Testis (tissue), 5 donors: Measurements from ENCODE around the gene EPRS1. TPM values are rescaled to one million over a fixed set of nuclear protein-coding genes. Genes with fewer than 3 reads are reported as not detected.

Experiments used
- DNase-seq: peaks from one replicate; pipeline ENCODE4 v3.0.0-alpha.2; 2019
- H3K27ac ChIP-seq, 2 donors: fragments of 200-600 bp; sonication (generic); one replicate each; pipeline ENCODE4 v1.5.1; 2019
- H3K27me3 ChIP-seq: fragments of 200-600 bp; sonication (generic); one replicate; pipeline ENCODE4 v1.5.1; 2019
- H3K36me3 ChIP-seq: fragments of 200-600 bp; sonication (generic); one replicate; pipeline ENCODE4 v1.5.1; 2017; ENCODE audit warnings: low read depth; ENCODE audit errors: missing control alignments
- H3K4me1 ChIP-seq: fragments of 200-600 bp; sonication (generic); one replicate; pipeline ENCODE4 v1.5.1; 2019
- H3K4me3 ChIP-seq, 2 donors: fragments of 200-600 bp; sonication (generic); one replicate each; pipeline ENCODE4 v1.5.1; 2017 to 2019
- H3K9me3 ChIP-seq: fragments of 200-600 bp; sonication (generic); one replicate; pipeline ENCODE4 v1.5.1; 2017
- CTCF ChIP-seq, 3 experiments: fragments of 450-650 bp in 2 of 3; fragments of 200-600 bp in 1 of 3; sonication (generic) in 1 of 3; IDR thresholded peaks; one replicate each; pipeline ENCODE4 v1.5.1; 2016 to 2019; ENCODE audit warnings: antibody characterized with exemption in 3 of 3, mild to moderate bottlenecking in 2 of 3, moderate library complexity in 1 of 3
- POLR2A ChIP-seq: fragments of 450-650 bp; IDR thresholded peaks from one replicate; pipeline ENCODE4 v1.6.1; 2017; ENCODE audit warnings: antibody characterized with exemption, mild to moderate bottlenecking, moderate library complexity
- WGBS, 2 donors: methylation state at CpG; one replicate each; pipeline ENCODE4 v1.1.5; 2018; 5-methylcytosine and 5-hydroxymethylcytosine counted together
- intact Hi-C: fragments of 100-400 bp; cut with DNase I; formaldehyde crosslinking; loops from one replicate; pipeline ENCODE4 v1.15.1; 2023; ENCODE audit warnings: low total_unique reads
- long read RNA-seq, 2 donors: transcript quantifications; one replicate each; lab custom pipeline, GENCODE V29; 2026
- polyA plus RNA-seq: library from polyadenylated mRNA; stranded (reverse); fragments of 350-450 nt; fragmentation: Illumina TruSeq; extraction: RNeasy Lipid Tissue Mini Kit (QIAGEN cat#74804); gene quantifications from one replicate; pipeline ENCODE4 v1.2.3, GENCODE V29; 2014; ENCODE audit warnings: low read depth, low replicate concordance; ENCODE audit not compliant: insufficient read depth
- total RNA-seq, 2 donors: library from RNA; depleted of rRNA; stranded (reverse); fragments of >200 nt; gene quantifications; one replicate each; pipeline ENCODE4 v1.2.3, GENCODE V29; 2016

The EPRS1 gene
- 10 to 100 TPM; 25.4 to 38.4 TPM for total RNA-seq
- 43.3 TPM for polyA plus RNA-seq
- long read RNA-seq, donor 1, full-length matches to known transcripts: 6 of 14 reads
- long read RNA-seq, donor 1, partial matches to known transcripts: 8 of 14 reads
- long read RNA-seq, donor 1, other reads (novel, unspliced or antisense): 0 of 14 reads
- long read RNA-seq, donor 2, full-length matches to known transcripts: 2 of 13 reads
- long read RNA-seq, donor 2, partial matches to known transcripts: 11 of 13 reads
- long read RNA-seq, donor 2, other reads (novel, unspliced or antisense): 0 of 13 reads

DNA sequence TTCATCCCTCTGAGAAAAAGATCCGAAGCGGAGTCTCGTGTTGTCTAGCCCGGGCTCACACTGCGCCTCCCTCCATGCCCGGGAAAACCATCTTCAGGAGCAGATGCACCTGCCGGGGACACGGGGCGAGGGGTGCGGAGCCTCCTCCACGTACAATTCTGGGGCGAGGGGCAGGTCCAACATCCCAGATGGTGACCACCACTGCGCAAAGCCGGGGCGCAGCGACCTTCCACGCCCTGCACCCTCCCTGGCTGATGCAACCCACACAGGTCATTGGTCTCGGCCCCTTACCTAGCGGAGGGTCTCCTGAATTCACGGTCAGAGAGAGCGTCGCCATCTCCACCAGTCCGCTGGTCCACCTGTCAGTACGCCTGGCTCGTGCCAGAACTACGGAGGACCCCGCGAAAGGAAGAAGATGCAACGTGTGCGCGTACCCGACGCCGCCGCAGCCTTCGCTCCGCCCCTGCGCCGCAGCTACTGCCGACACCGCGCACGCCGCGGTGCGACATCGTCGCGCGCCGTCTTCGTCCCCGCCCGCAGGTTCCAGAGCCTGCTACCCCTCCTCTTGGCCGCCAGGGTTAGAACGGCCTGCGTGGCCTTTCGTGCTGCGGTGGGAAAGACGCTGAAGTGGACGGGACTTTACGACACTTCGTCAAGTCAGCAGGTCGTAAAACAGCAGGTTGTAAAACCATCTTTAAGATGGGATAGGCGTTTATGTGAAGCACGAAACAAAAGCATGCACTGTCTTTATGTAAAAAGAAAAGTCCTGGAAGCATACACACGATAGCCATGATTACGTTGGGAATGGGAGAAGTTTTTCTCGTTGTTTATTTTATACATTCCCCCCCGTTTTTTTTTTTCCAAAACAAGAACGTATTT is at the start of gene EPRS1:
Gene EPRS1 (minus strand): TSS at position 454 of the 879 bp plus-strand sequence. CDS start 117 bp downstream, at position 337.
- peaks cover 4% of the 10 kb centered on the region for H3K4me1 ChIP-seq
- intact Hi-C loops: no loop called here
- H3K4me3 ChIP-seq: peak within 1 kb of the TSS; percentile 64 to 91
- H3K27ac ChIP-seq: peak within 1 kb of the TSS; percentile 78 to 82
- no peaks in the 10 kb centered on the region for H3K27me3 ChIP-seq
- DNase-seq: peak; percentile 95
- H3K9me3 ChIP-seq: no peaks in the 10 kb centered on the region
- 0% methylated on average over 22 to 52 of the region's 71 CpGs for WGBS, 2 donors
- TF ChIP-seq POLR2A: no peak
- TF ChIP-seq CTCF (IDR thresholded peaks at IDR 0.05): peak; percentile 60 to 92 (median 92)
- H3K36me3 ChIP-seq: no peaks in the 10 kb centered on the region

DNA sequence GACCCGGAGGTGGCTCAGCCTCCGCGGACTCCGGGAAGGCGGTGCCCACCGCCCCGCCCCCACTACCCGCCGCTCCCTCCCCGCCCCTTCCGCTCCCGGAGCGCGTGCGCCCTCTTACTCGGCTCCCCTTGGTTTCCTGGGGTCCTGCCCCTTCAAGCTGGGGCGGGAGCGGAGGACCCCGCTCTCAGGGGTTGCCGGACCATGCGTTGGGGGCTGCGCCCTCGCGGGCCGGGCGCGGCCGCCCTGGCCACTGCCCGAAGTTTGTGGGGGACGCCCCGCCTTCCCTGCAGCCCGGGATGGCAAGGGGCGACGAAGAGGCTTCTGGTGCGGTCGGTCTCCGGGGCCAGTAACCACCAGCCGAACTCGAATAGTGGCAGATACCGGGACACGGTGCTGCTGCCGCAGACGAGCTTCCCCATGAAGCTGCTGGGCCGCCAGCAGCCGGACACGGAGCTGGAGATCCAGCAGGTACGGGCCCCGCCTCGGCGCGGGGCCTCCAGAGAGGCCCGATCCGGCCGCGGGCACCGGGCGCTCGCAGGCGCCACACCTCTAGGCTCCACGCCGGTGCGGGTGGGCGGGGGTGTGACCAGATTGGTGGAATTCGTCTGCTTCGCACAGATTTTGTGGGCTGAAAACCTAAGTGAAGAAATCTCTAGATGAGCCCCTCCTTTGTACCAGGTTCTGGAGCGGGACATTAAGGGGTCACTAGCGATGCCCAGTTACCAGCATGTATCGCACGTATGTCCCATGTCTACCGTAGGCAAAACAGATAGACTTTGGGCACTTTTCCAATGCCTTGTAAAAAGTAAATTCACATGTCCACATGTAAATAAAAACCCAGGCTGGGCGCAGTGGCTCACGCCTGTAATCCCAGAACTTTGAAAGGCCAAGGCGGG is 48.0 kb upstream of the EPRS1 start, which contains the start of gene IARS2:
Gene IARS2 (plus strand): TSS at position 117 of the 896 bp plus-strand sequence. CDS start 85 bp downstream, at position 202.
- Histone ChIP-seq H3K27me3 (no peaks in the 10 kb centered on the region), H3K9me3 (no peaks in the 10 kb centered on the region), H3K4me1 (peaks cover 4% of the 10 kb centered on the region), H3K27ac (peak within 1 kb of the TSS; percentile 81 to 88), H3K4me3 (peak within 1 kb of the TSS; percentile 83 to 99), H3K36me3 (no peaks in the 10 kb centered on the region)
- 2 to 8% methylated on average over 8 to 42 of the region's 73 CpGs for WGBS, 2 donors
- intact Hi-C loops: no loop called here
- peak; percentile 90 for DNase-seq
- TF ChIP-seq POLR2A (no peak), CTCF (IDR thresholded peaks at IDR 0.05) (no peak)

DNA sequence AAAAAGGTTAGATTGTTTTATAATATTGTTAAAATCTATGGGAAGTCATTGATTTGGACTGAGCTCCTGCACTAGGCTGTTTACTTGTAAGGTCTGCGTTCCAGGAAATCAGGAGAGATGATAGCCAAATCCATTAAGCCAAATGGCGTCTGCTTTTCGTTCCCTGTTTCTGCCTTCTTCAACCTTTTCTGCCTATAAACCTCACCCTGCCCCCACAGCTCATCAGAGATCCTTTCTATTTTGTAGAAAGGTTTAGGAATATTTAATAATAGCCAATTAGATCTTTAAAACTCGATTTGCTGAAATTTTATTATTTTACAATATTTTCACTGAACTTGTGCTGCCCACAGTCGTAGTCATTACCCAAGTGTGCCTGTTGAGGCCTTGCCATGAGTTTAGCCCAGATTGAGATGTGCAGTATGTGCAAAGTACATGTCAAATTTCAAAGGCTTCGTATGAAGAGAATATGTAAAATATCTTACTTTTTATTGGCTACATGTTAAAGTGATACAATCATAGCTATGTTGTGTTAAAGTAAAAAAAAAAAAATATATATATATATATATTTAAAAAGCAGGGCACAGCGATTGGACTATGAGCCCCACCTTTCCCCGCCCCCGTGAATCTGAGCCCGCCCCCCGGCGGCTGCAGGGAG is 47.2 kb upstream of the EPRS1 start:
- no peaks in the 10 kb centered on the region for H3K9me3 ChIP-seq
- TF ChIP-seq POLR2A (no peak), CTCF (IDR thresholded peaks at IDR 0.05) (no peak)
- no peaks in the 10 kb centered on the region for H3K36me3 ChIP-seq
- intact Hi-C loops: no loop called here
- no peak for DNase-seq
- peaks cover 4% of the 10 kb centered on the region for H3K4me1 ChIP-seq
- WGBS, 2 donors: 17 to 18% methylated on average over 8 to 12 of the region's 12 CpGs
- no peaks in the 10 kb centered on the region for H3K27me3 ChIP-seq
- peak overlapping the region; percentile 83 to 99 for H3K4me3 ChIP-seq
- no peak overlapping the region for H3K27ac ChIP-seq

- WGBS, 2 donors: 97 to 100% methylated on average over 1 of the region's 1 CpG
- no peak for DNase-seq
- peaks cover 4% of the 10 kb centered on the region for H3K4me1 ChIP-seq
- no peaks in the 10 kb centered on the region for H3K9me3 ChIP-seq
- TF ChIP-seq POLR2A (no peak), CTCF (IDR thresholded peaks at IDR 0.05) (no peak)
- H3K4me3 ChIP-seq: no peak overlapping the region
- no peak overlapping the region for H3K27ac ChIP-seq
- no peaks in the 10 kb centered on the region for H3K36me3 ChIP-seq
- intact Hi-C loops: no loop called here
- H3K27me3 ChIP-seq: no peaks in the 10 kb centered on the region
Measured at GRCh38 chr1:220092694-220093093, 46.4 kb upstream of the EPRS1 start.
